Smooth muscle cell (in vitro differentiated cells): ENCODE data around the gene TTC3. TPM values are rescaled to one million over a fixed set of nuclear protein-coding genes. Genes with fewer than 3 reads are reported as not detected.

ENCODE experiments used
- DNase-seq: peaks from one replicate; lab custom pipeline; 2025; ENCODE audit not compliant: unreplicated experiment; lab: John Stamatoyannopoulos, UW
- H2AFZ ChIP-seq: fragments of 200-600 bp; sonication (generic); 2 replicates; pipeline ENCODE4 v1.6.0; 2016; ENCODE audit warnings: antibody characterized with exemption, low read depth, mild to moderate bottlenecking
- H3F3A ChIP-seq: fragments of 200-600 bp; sonication (generic); 2 replicates; pipeline ENCODE4 v1.6.0; 2017; ENCODE audit warnings: antibody characterized with exemption, low read depth
- H3K27ac ChIP-seq: fragments of 200-600 bp; sonication (generic); 2 replicates; pipeline ENCODE4 v1.5.1; 2016; ENCODE audit warnings: low read depth, mild to moderate bottlenecking
- H3K27me3 ChIP-seq: fragments of 200-600 bp; sonication (generic); 2 replicates; pipeline ENCODE4 v1.6.1; 2016; ENCODE audit warnings: low read depth, mild to moderate bottlenecking
- H3K36me3 ChIP-seq: fragments of 200-600 bp; sonication (generic); 2 replicates; pipeline ENCODE4 v1.5.1; 2016; ENCODE audit warnings: low read depth
- H3K4me1 ChIP-seq: fragments of 200-600 bp; sonication (generic); 2 replicates; pipeline ENCODE4 v1.5.1; 2016; ENCODE audit warnings: low read depth
- H3K4me2 ChIP-seq: fragments of 200-600 bp; sonication (generic); 2 replicates; pipeline ENCODE4 v1.6.0; 2016; ENCODE audit warnings: mild to moderate bottlenecking
- H3K4me3 ChIP-seq: fragments of 200-600 bp; sonication (generic); 2 replicates; pipeline ENCODE4 v1.5.1; 2016; ENCODE audit warnings: mild to moderate bottlenecking
- H3K79me2 ChIP-seq: fragments of 200-600 bp; sonication (generic); 2 replicates; pipeline ENCODE4 v1.6.0; 2016; ENCODE audit warnings: low read depth, mild to moderate bottlenecking
- H3K9ac ChIP-seq: fragments of 200-600 bp; sonication (generic); 2 replicates; pipeline ENCODE4 v1.6.0; 2016; ENCODE audit warnings: low read depth
- H3K9me3 ChIP-seq: fragments of 200-600 bp; sonication (generic); replicated peaks from 2 replicates; pipeline ENCODE4 v1.5.1; 2016; ENCODE audit warnings: low read depth
- H4K20me1 ChIP-seq: fragments of 200-600 bp; sonication (generic); 2 replicates; pipeline ENCODE4 v1.6.0; 2016; ENCODE audit warnings: low read depth
- WGBS: methylation state at CpG from one replicate; pipeline ENCODE4 v1.1.7; 2016; ENCODE audit warnings: low lambda C conversion rate; 5-methylcytosine and 5-hydroxymethylcytosine counted together
- polyA plus RNA-seq: library from polyadenylated mRNA; unstranded; fragments of >200 nt; fragmentation: Nextera tagmentation; extraction: Ambion mirVana; gene quantifications from 2 replicates; pipeline ENCODE4 v1.2.1, GENCODE V29; 2016
- total RNA-seq: library from RNA; depleted of rRNA; stranded (reverse); fragments of >200 nt; gene quantifications from 2 replicates; pipeline ENCODE4 v1.2.3, GENCODE V29; 2014
- TF ChIP-seq, protein P1 (sequence below): fragments of 200-600 bp; sonication (generic); IDR thresholded peaks from 2 replicates; pipeline ENCODE4 v1.5.1; 2017; ENCODE audit warnings: borderline replicate concordance, mild to moderate bottlenecking, antibody characterized with exemption; ENCODE audit not compliant: insufficient read depth, poor library complexity, severe bottlenecking

Gene TTC3
- total and polyA plus RNA-seq, 2 experiments from 2014 or later, result 193 to 224 TPM

- 65% methylated on average over 8 of the region's 8 CpGs for WGBS
- no peak overlapping the region for H3K9ac ChIP-seq
Measured at GRCh38 chr21:37159053-37159776, 86.2 kb downstream of the TTC3 start.

GRCh38 chr21:37159949-37160348 lies 86.9 kb downstream of the TTC3 start:
- Histone ChIP-seq H3K4me3 (no peak overlapping the region), H3K4me2 (no peak overlapping the region), H4K20me1 (peaks cover 16% of the 10 kb centered on the region), H3K79me2 (peaks cover 4% of the 10 kb centered on the region), H3K27ac (peak overlapping the region; percentile 32), H3K9me3 (no peaks in the 10 kb centered on the region), H3K36me3 (peaks cover 39% of the 10 kb centered on the region), H3F3A (peaks cover 14% of the 10 kb centered on the region), H3K9ac (no peak overlapping the region), H3K4me1 (no peaks in the 10 kb centered on the region), H3K27me3 (no peaks in the 10 kb centered on the region), H2AFZ (no peak overlapping the region)
- no peak for DNase-seq
- WGBS, result 71% methylated on average over 1 of the region's 1 CpG
- TF ChIP-seq, protein P1, sequence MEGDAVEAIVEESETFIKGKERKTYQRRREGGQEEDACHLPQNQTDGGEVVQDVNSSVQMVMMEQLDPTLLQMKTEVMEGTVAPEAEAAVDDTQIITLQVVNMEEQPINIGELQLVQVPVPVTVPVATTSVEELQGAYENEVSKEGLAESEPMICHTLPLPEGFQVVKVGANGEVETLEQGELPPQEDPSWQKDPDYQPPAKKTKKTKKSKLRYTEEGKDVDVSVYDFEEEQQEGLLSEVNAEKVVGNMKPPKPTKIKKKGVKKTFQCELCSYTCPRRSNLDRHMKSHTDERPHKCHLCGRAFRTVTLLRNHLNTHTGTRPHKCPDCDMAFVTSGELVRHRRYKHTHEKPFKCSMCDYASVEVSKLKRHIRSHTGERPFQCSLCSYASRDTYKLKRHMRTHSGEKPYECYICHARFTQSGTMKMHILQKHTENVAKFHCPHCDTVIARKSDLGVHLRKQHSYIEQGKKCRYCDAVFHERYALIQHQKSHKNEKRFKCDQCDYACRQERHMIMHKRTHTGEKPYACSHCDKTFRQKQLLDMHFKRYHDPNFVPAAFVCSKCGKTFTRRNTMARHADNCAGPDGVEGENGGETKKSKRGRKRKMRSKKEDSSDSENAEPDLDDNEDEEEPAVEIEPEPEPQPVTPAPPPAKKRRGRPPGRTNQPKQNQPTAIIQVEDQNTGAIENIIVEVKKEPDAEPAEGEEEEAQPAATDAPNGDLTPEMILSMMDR, result no peak

More at GRCh38 chr21:37159053-37159776, 86.2 kb downstream of the TTC3 start:
- Histone ChIP-seq H3K27me3 (no peaks in the 10 kb centered on the region), H4K20me1 (peaks cover 16% of the 10 kb centered on the region), H3K79me2 (peaks cover 4% of the 10 kb centered on the region), H3K9me3 (no peaks in the 10 kb centered on the region), H3K4me3 (no peak overlapping the region), H3K27ac (peak overlapping the region; percentile 32), H2AFZ (no peak overlapping the region), H3K4me1 (no peaks in the 10 kb centered on the region), H3K4me2 (no peak overlapping the region), H3F3A (peaks cover 11% of the 10 kb centered on the region), H3K36me3 (peaks cover 35% of the 10 kb centered on the region)
- TF ChIP-seq, protein P1, result no peak
- DNase-seq, result no peak

DNA sequence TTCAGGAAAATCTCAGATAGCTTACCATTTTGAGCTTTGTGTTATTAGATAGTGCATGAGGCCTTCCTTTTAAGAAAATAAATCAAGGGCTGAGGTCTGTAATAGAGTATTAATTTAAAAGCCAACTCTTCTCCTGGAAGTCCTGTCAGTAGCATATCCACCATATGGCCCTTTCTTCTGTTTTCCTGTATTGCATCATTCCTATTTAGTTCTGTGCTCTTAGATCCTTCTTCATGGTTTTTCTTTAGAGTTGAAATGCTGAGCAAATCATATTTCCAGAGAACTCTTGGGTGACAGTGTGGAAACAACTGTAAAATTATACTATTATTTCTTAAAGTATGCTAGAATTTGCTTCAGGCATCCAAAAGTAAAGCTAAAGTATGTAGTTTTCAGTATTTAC lies 91.7 kb downstream of the TTC3 start:
- TF ChIP-seq, protein P1, result no peak
- H3K27ac ChIP-seq, result peak overlapping the region; percentile 47

DNA sequence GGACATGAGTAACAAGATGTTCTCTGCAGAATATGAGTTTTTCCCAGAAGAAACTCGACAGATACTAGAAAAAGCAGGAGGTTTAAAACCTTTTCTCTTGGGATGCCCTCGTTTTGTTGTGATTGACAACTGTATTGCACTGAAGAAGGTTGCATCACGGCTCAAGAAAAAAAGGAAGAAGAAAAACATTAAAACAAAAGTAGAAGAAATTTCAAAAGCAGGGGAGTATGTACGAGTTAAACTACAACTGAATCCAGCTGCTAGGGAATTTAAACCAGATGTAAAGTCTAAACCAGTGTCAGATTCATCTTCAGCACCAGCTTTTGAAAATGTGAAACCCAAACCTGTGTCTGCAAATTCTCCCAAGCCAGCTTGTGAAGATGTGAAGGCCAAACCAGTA lies 92.5 kb downstream of the TTC3 start:
- H3K4me1 ChIP-seq, result no peaks in the 10 kb centered on the region
- H4K20me1 ChIP-seq, result peaks cover 36% of the 10 kb centered on the region
- H3K4me3 ChIP-seq, result no peak overlapping the region
- H3K27me3 ChIP-seq, result no peaks in the 10 kb centered on the region
- H2AFZ ChIP-seq, result no peak overlapping the region
- peaks cover 37% of the 10 kb centered on the region for H3K36me3 ChIP-seq
- TF ChIP-seq, protein P1, result no peak
- H3K27ac ChIP-seq, result peak overlapping the region; percentile 47
- H3K79me2 ChIP-seq, result peaks cover 19% of the 10 kb centered on the region
- WGBS, result 86% methylated on average over 4 of the region's 4 CpGs
- H3K4me2 ChIP-seq, result no peak overlapping the region
- DNase-seq, result no peak
- no peak overlapping the region for H3K9ac ChIP-seq
- peaks cover 13% of the 10 kb centered on the region for H3F3A ChIP-seq
- H3K9me3 ChIP-seq, result no peaks in the 10 kb centered on the region

More for the DNA sequence above, 91.7 kb downstream of the TTC3 start:
- Histone ChIP-seq H3K9me3 (no peaks in the 10 kb centered on the region), H3K9ac (no peak overlapping the region), H3K4me3 (no peak overlapping the region), H3K4me1 (no peaks in the 10 kb centered on the region), H3K27me3 (no peaks in the 10 kb centered on the region), H4K20me1 (peaks cover 32% of the 10 kb centered on the region), H2AFZ (no peak overlapping the region), H3K4me2 (no peak overlapping the region), H3K36me3 (peaks cover 35% of the 10 kb centered on the region), H3K79me2 (peaks cover 15% of the 10 kb centered on the region), H3F3A (peaks cover 14% of the 10 kb centered on the region)
- DNase-seq, result no peak
